H9 (cell line): ENCODE measurements around the gene ANKH. TPM values are rescaled to one million over a fixed set of nuclear protein-coding genes. Genes with fewer than 3 reads are reported as not detected.

Source experiments
- DNase-seq: peaks from one replicate; pipeline ENCODE4 v3.0.0-alpha.2; 2017
- H2AFZ ChIP-seq: one replicate; pipeline ENCODE4 v1.6.1; 2013; ENCODE audit warnings: mild to moderate bottlenecking, low read length, control low read depth, moderate library complexity
- H2AK5ac ChIP-seq: 2 replicates; pipeline ENCODE4 v1.6.1; 2013; ENCODE audit warnings: low read length, control low read depth, mixed read lengths; ENCODE audit not compliant: insufficient read length
- H2BK120ac ChIP-seq: one replicate; pipeline ENCODE4 v1.6.1; 2013; ENCODE audit warnings: low read depth, mild to moderate bottlenecking, low read length, control low read depth, inconsistent platforms; ENCODE audit not compliant: poor library complexity, severe bottlenecking
- H2BK12ac ChIP-seq: 2 replicates; pipeline ENCODE4 v1.6.1; 2013; ENCODE audit warnings: low read length, control low read depth, mixed read lengths, low read depth; ENCODE audit not compliant: insufficient read length
- H2BK15ac ChIP-seq: 2 replicates; pipeline ENCODE4 v1.6.1; 2013; ENCODE audit warnings: low read depth, low read length, control low read depth
- H2BK20ac ChIP-seq: one replicate; pipeline ENCODE4 v1.6.1; 2013; ENCODE audit warnings: low read depth, mild to moderate bottlenecking, low read length, control low read depth, inconsistent platforms; ENCODE audit not compliant: poor library complexity, severe bottlenecking
- H2BK5ac ChIP-seq: 2 replicates; pipeline ENCODE4 v1.6.1; 2013; ENCODE audit warnings: low read length, control low read depth, mixed read lengths; ENCODE audit not compliant: insufficient read length
- H3K14ac ChIP-seq: 2 replicates; pipeline ENCODE4 v1.6.1; 2013; ENCODE audit warnings: low read length, control low read depth; ENCODE audit not compliant: insufficient read depth
- H3K18ac ChIP-seq: 2 replicates; pipeline ENCODE4 v1.6.1; 2013; ENCODE audit warnings: low read depth, mild to moderate bottlenecking, mixed read lengths, low read length, control low read depth; ENCODE audit not compliant: insufficient read length
- H3K23ac ChIP-seq: 2 replicates; pipeline ENCODE4 v1.6.1; 2013; ENCODE audit warnings: low read length, control low read depth, mixed read lengths, low read depth; ENCODE audit not compliant: insufficient read length
- H3K23me2 ChIP-seq: 2 replicates; pipeline ENCODE4 v1.6.1; 2013; ENCODE audit warnings: low read depth, mild to moderate bottlenecking, mixed read lengths, low read length, control low read depth; ENCODE audit not compliant: insufficient read length, poor library complexity, severe bottlenecking
- H3K27ac ChIP-seq: 2 replicates; pipeline ENCODE4 v1.5.1; 2013; ENCODE audit warnings: low read length, control low read depth, mixed read lengths, low read depth; ENCODE audit not compliant: insufficient read length
- H3K27me3 ChIP-seq: 2 replicates; pipeline ENCODE4 v1.6.1; 2013; ENCODE audit warnings: low read length, control low read depth, inconsistent platforms; ENCODE audit not compliant: insufficient read depth
- H3K4ac ChIP-seq: 2 replicates; pipeline ENCODE4 v1.6.1; 2013; ENCODE audit warnings: low read depth, mild to moderate bottlenecking, control low read depth, inconsistent platforms, low read length, moderate library complexity
- H3K4me1 ChIP-seq: 2 replicates; pipeline ENCODE4 v1.6.1; 2013; ENCODE audit warnings: low read length, control low read depth, inconsistent platforms; ENCODE audit not compliant: insufficient read depth
- H3K4me2 ChIP-seq: 2 replicates; pipeline ENCODE4 v1.6.1; 2013; ENCODE audit warnings: low read length, control low read depth, mixed read lengths; ENCODE audit not compliant: insufficient read length, insufficient read depth
- H3K56ac ChIP-seq: 2 replicates; pipeline ENCODE4 v1.6.1; 2013; ENCODE audit warnings: low read depth, mild to moderate bottlenecking, mixed read lengths, low read length, control low read depth; ENCODE audit not compliant: insufficient read length
- H3K79me1 ChIP-seq: 2 replicates; pipeline ENCODE4 v1.6.1; 2013; ENCODE audit warnings: low read depth, mild to moderate bottlenecking, moderate library complexity, low read length, control low read depth, inconsistent platforms; ENCODE audit not compliant: insufficient read depth, poor library complexity, severe bottlenecking
- H3K79me2 ChIP-seq: 2 replicates; pipeline ENCODE4 v1.6.1; 2013; ENCODE audit warnings: low read length, control low read depth, inconsistent platforms; ENCODE audit not compliant: insufficient read depth
- H3K9ac ChIP-seq: 2 replicates; pipeline ENCODE4 v1.6.1; 2013; ENCODE audit warnings: low read length, control low read depth, mixed read lengths; ENCODE audit not compliant: insufficient read length; ENCODE audit errors: extremely low read depth
- H3K9me3 ChIP-seq: one replicate; pipeline ENCODE4 v1.6.1; 2013; ENCODE audit warnings: low read depth, low read length, inconsistent platforms; ENCODE audit not compliant: control insufficient read depth
- H3T11ph ChIP-seq: one replicate; pipeline ENCODE4 v1.6.1; 2013; ENCODE audit warnings: mild to moderate bottlenecking, low read length, control low read depth, inconsistent platforms
- H4K20me1 ChIP-seq: one replicate; pipeline ENCODE4 v1.6.1; 2013; ENCODE audit not compliant: control insufficient read depth, insufficient read length, insufficient read depth
- H4K5ac ChIP-seq: 2 replicates; pipeline ENCODE4 v1.6.1; 2013; ENCODE audit warnings: low read depth, mild to moderate bottlenecking, mixed read lengths, low read length, control low read depth; ENCODE audit not compliant: insufficient read length
- H4K8ac ChIP-seq: replicated peaks from 2 replicates; pipeline ENCODE4 v1.6.1; 2013; ENCODE audit warnings: low read length, control low read depth, mixed read lengths, low read depth; ENCODE audit not compliant: insufficient read length
- H4K91ac ChIP-seq: 2 replicates; pipeline ENCODE4 v1.6.1; 2013; ENCODE audit warnings: low read depth, mild to moderate bottlenecking, moderate library complexity, mixed read lengths, low read length, control low read depth; ENCODE audit not compliant: insufficient read length
- H3K27ac Mint-ChIP-seq, 3 experiments: 2 replicates in 2 of 3; 3 replicates in 1 of 3; pipeline ENCODE4 v1.8.0; 2020 to 2021; ENCODE audit warnings: mixed read lengths in 3 of 3, mild to moderate bottlenecking in 1 of 3, moderate library complexity in 1 of 3
- H3K27me3 Mint-ChIP-seq: 2 replicates; pipeline ENCODE4 v1.8.0; 2021; ENCODE audit warnings: low read depth, mild to moderate bottlenecking, moderate library complexity, mixed read lengths
- H3K36me3 Mint-ChIP-seq, 3 experiments: 2 replicates in 2 of 3; 3 replicates in 1 of 3; pipeline ENCODE4 v1.8.0; 2020 to 2021; ENCODE audit warnings: low read depth in 3 of 3, mixed read lengths in 3 of 3; ENCODE audit not compliant: insufficient read depth in 1 of 3
- H3K4me1 Mint-ChIP-seq, 2 experiments: 2 replicates each; pipeline ENCODE4 v1.8.0; 2020; ENCODE audit warnings: mixed read lengths in 2 of 2
- H3K4me3 Mint-ChIP-seq, 2 experiments: 2 replicates in 1 of 2; 3 replicates in 1 of 2; pipeline ENCODE4 v1.8.0; 2020 to 2021; ENCODE audit warnings: mild to moderate bottlenecking in 2 of 2, mixed read lengths in 2 of 2, moderate library complexity in 1 of 2
- H3K9me3 Mint-ChIP-seq, 2 experiments: 2 replicates in 1 of 2; 3 replicates in 1 of 2; pipeline ENCODE4 v1.8.0; 2020; ENCODE audit warnings: mild to moderate bottlenecking in 2 of 2, mixed read lengths in 2 of 2, moderate library complexity in 1 of 2
- CTCF ChIP-seq: fragments of 200-600 bp; sonication (generic); conservative IDR thresholded peaks from 3 replicates; pipeline ENCODE4 v1.8.0; 2021; ENCODE audit warnings: antibody characterized with exemption, mild to moderate bottlenecking
- WGBS: extraction: QIAGEN DNeasy Blood & Tissue Kit; methylation state at CpG from one replicate; pipeline ENCODE4 v1.1.7; 2013; ENCODE audit warnings: missing lambda C conversion rate, low lambda C conversion rate, mixed read lengths; ENCODE audit not compliant: insufficient read length; ENCODE audit errors: extremely low coverage; 5-methylcytosine and 5-hydroxymethylcytosine counted together
- total RNA-seq: library from RNA; stranded (reverse); gene quantifications from 2 replicates; pipeline ENCODE4 v1.2.1, GENCODE V29; 2021

Gene ANKH
- total RNA-seq, 1 experiment from 2014 or later, result 9.6 TPM

- no peak overlapping the region; a peak in 1 of 7 replicates for H3K27ac Mint-ChIP-seq
- WGBS, result no CpG with 5 or more reads among the region's 1 CpG
These were observed 203.8 kb downstream of the ANKH start for GRCh38 chr5:14667770-14668169.

More at GRCh38 chr5:14667770-14668169, 203.8 kb downstream of the ANKH start:
- H2BK5ac ChIP-seq, result no peak overlapping the region
- no peak overlapping the region for H3K23ac ChIP-seq
- Mint-ChIP-seq H3K36me3 (peaks cover 0 to 4% (median 3%) of the 10 kb centered on the region in 3 experiments; a peak in 3 of 7 replicates), H3K9me3 (peaks cover 2% of the 10 kb centered on the region in 2 experiments; a peak in 3 of 5 replicates), H3K4me1 (peaks cover 35 to 36% of the 10 kb centered on the region in 2 experiments), H3K27me3 (peaks cover 23% of the 10 kb centered on the region), H3K4me3 (no peak overlapping the region)
- H2BK120ac ChIP-seq, result no peak overlapping the region
- no peak overlapping the region for H2AK5ac ChIP-seq
- H3K27ac ChIP-seq, result no peak overlapping the region
- H2AFZ ChIP-seq, result no peak overlapping the region
- no peak overlapping the region for H2BK12ac ChIP-seq
- no peak for TF ChIP-seq CTCF
- no peak overlapping the region for H3K14ac ChIP-seq
- no peak for DNase-seq
- H3K79me1 ChIP-seq, result peaks cover 3% of the 10 kb centered on the region
- H3K23me2 ChIP-seq, result peaks cover 13% of the 10 kb centered on the region
- no peak overlapping the region for H3K56ac ChIP-seq
- no peak overlapping the region for H4K8ac ChIP-seq
- no peak overlapping the region for H3K9ac ChIP-seq
- H3K9me3 ChIP-seq, result no peaks in the 10 kb centered on the region
- H3K4me1 ChIP-seq, result peaks cover 4% of the 10 kb centered on the region; the same call in 1 of the 2 replicates
- H4K5ac ChIP-seq, result no peak overlapping the region
- H3K27me3 ChIP-seq, result no peaks in the 10 kb centered on the region; the same call in 1 of the 2 replicates
- no peak overlapping the region for H3K4me2 ChIP-seq
- no peak overlapping the region for H3T11ph ChIP-seq
- no peak overlapping the region for H3K4ac ChIP-seq
- no peaks in the 10 kb centered on the region for H4K20me1 ChIP-seq
- no peak overlapping the region for H2BK20ac ChIP-seq
- no peak overlapping the region for H3K18ac ChIP-seq
- no peak overlapping the region for H2BK15ac ChIP-seq
- H3K79me2 ChIP-seq, result peaks cover 9% of the 10 kb centered on the region; the same call in 1 of the 2 replicates
- no peak overlapping the region for H4K91ac ChIP-seq
